ENCODE measurements around the gene NFIX. TPM values are rescaled to one million over a fixed set of nuclear protein-coding genes. Genes with fewer than 3 reads are reported as not detected.

Gene NFIX
- total RNA-seq, 1 donor from 2014 or later, result 6.7 TPM

DNA sequence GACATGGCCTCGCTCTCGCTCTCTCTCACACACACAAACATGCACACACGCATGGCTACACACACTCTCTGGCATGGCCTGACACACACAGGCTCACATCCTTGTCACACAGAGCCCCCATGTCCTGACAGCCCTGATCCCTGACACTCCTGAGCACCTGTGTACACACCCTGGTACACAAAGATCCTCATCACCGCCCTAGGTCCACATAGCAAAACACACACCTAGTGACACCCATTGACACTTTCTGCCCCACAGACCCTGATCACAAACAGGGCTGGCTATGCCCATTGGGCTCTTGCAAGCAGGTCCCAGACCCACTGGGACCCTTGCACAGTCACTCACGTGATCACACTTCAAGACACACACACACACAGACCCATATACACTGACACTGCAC is 4.0 kb upstream of the NFIX start:
- Histone ChIP-seq H3K36me3 (ENCODE audit: control insufficient read depth, insufficient read depth, low read length) (no peaks in the 10 kb centered on the region), H3K4me3 (ENCODE audit: low read depth, low read length) (no peak overlapping the region)
- TF ChIP-seq, protein P1, sequence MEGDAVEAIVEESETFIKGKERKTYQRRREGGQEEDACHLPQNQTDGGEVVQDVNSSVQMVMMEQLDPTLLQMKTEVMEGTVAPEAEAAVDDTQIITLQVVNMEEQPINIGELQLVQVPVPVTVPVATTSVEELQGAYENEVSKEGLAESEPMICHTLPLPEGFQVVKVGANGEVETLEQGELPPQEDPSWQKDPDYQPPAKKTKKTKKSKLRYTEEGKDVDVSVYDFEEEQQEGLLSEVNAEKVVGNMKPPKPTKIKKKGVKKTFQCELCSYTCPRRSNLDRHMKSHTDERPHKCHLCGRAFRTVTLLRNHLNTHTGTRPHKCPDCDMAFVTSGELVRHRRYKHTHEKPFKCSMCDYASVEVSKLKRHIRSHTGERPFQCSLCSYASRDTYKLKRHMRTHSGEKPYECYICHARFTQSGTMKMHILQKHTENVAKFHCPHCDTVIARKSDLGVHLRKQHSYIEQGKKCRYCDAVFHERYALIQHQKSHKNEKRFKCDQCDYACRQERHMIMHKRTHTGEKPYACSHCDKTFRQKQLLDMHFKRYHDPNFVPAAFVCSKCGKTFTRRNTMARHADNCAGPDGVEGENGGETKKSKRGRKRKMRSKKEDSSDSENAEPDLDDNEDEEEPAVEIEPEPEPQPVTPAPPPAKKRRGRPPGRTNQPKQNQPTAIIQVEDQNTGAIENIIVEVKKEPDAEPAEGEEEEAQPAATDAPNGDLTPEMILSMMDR (IDR thresholded peaks at IDR 0.05; ENCODE audit: insufficient read depth, low read length, poor library complexity, severe bottlenecking), result no peak

DNA sequence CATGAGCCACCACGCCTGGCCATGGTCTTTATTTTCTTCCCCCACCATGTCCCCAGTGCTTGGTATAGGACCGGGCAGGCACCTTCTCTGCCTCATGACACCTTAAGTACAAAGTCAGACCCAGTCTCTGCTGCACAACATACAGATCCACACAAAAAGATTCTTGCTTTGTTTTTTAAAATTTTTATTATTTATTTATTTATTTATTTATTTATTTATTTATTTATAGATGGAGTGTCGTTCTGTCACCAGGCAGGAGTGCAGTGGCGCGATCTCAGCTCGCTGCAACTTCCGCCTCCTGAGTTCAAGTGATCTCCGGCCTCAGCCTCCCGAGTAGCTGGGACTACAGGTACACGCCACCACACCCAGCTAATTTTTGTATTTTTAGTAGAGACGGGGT is 2.5 kb upstream of the NFIX start:
- H3K4me3 ChIP-seq (ENCODE audit: low read depth, low read length), result no peak overlapping the region
- no peaks in the 10 kb centered on the region for H3K36me3 ChIP-seq (ENCODE audit: control insufficient read depth, insufficient read depth, low read length)
- TF ChIP-seq, protein P1 (IDR thresholded peaks at IDR 0.05; ENCODE audit: insufficient read depth, low read length, poor library complexity, severe bottlenecking), result no peak
- DNase-seq (ENCODE audit: low read depth), result no peak
- peaks cover 13% of the 10 kb centered on the region for H3K27me3 ChIP-seq (ENCODE audit: control insufficient read depth, insufficient read depth, low read length)

More for the DNA sequence above, 4.0 kb upstream of the NFIX start:
- H3K27me3 ChIP-seq (ENCODE audit: control insufficient read depth, insufficient read depth, low read length), result peaks cover 9% of the 10 kb centered on the region
- no peak for DNase-seq (ENCODE audit: low read depth)

DNA sequence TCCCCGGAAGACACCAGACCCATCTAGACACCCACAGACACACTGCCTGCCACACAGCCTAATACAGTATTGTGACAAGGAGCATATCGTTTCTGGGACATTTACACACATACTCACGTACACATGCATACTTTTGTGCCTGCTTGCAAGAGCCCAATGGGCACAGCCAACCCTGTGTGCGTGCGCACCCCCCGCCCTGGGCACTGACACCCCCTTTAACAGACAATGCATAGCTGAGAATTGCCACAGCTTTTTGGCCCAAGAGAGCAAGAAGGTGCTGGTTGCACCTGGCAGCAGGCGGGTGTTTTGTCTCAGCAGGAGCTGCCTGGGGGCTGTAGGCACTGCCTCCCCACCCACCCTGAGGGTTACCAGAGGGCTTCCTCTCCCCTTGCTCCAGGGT is 1.7 kb upstream of the NFIX start:
- H3K4me3 ChIP-seq (ENCODE audit: low read depth, low read length), result no peak overlapping the region
- DNase-seq (ENCODE audit: low read depth), result no peak
- H3K27me3 ChIP-seq (ENCODE audit: control insufficient read depth, insufficient read depth, low read length), result peaks cover 10% of the 10 kb centered on the region
- H3K36me3 ChIP-seq (ENCODE audit: control insufficient read depth, insufficient read depth, low read length), result no peaks in the 10 kb centered on the region
- TF ChIP-seq, protein P1 (IDR thresholded peaks at IDR 0.05; ENCODE audit: insufficient read depth, low read length, poor library complexity, severe bottlenecking), result no peak

DNA sequence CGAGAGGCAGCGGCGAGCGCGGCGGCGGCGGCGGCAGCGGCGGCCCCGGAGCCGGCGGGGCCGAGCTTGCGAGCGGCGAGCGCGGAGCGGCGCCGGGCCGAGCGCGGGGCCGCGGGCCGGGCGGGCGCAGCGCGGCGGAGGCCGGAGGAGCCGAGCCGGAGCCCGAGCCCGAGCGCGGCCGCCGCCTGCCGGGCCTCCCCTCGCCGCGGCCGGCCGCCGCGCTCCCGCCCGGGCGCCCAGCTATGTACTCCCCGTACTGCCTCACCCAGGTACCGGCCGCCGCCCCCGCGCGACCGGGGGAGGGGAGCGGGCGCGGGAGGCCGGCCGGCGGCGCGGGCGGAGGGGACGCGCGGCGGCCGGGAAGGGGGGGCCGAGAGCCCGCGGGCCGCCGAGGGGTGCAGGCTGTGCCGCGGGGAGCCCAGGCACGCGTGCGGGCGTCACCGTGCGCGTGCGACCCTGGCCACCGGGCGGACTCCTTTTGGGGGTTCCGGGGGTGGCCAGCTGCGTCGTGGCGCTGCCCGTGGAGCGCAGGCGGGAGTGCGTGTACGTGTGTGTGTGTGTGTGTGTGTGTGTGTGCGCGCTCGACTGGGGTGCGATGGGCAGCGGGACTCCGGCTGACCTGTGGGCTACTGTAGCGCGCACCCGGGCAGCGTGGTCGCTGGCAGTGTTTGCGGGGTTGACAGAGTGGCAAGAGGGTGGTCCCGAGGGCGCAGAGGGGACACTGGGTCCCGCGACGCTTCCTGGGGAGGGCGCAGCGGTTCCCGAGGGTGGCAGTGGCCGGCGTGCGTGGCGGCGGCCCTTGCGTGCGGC is 526 bp downstream of the NFIX start:
- no peak for DNase-seq (ENCODE audit: low read depth)
- TF ChIP-seq, protein P1 (IDR thresholded peaks at IDR 0.05; ENCODE audit: insufficient read depth, low read length, poor library complexity, severe bottlenecking), result no peak
- H3K27me3 ChIP-seq (ENCODE audit: control insufficient read depth, insufficient read depth, low read length), result peaks cover 7% of the 10 kb centered on the region

DNA sequence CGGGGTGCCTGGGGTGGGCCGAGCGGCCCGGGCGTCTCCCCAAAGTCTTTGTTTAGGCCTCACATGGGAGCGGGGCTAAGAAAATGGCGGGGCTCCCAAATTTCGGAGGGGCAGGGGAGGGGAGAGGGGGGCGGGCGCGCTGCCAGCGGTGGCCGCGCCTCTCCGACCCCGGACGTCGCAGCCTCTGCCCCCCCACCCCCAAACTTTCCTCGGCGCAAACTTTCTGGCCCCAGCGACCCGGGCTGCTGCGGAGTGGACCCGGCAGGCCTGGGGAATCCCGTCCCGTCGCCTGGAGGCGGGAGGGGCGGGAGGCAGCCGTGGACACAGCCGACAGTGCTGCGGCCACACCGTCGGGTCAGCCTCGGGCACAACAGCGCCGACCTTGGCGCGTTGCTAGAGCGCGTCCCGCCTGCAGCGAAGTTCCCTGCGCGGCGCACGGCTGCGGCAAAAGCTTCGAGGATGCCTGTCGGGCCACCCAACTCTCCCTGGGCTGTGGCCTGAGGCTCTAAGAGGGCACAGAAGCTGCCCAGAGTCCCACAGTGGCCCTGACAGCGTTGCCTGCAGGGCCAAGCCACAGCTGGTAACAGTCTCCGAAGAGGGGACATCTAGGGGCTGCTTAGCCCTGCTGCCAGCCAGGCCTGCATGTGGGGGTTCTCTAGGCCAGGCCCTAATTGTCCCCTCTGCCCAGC is 1.3 kb downstream of the NFIX start:
- Histone ChIP-seq H3K27me3 (ENCODE audit: control insufficient read depth, insufficient read depth, low read length) (peaks cover 7% of the 10 kb centered on the region), H3K4me3 (ENCODE audit: low read depth, low read length) (peak overlapping the region; percentile 71), H3K36me3 (ENCODE audit: control insufficient read depth, insufficient read depth, low read length) (peaks cover 1% of the 10 kb centered on the region)
- DNase-seq (ENCODE audit: low read depth), result no peak
- TF ChIP-seq, protein P1 (IDR thresholded peaks at IDR 0.05; ENCODE audit: insufficient read depth, low read length, poor library complexity, severe bottlenecking), result no peak

More for the DNA sequence above, 526 bp downstream of the NFIX start:
- Histone ChIP-seq H3K4me3 (ENCODE audit: low read depth, low read length) (peak overlapping the region; percentile 71), H3K36me3 (ENCODE audit: control insufficient read depth, insufficient read depth, low read length) (peaks cover 1% of the 10 kb centered on the region)
